Thymus (tissue), 11 donors: ENCODE measurements around the gene SNX9. TPM values are rescaled to one million over a fixed set of nuclear protein-coding genes. Genes with fewer than 3 reads are reported as not detected.
"Not testable (repeated sequence)": the region's sequence is repeated elsewhere in the genome, so short reads cannot be mapped to it uniquely, and the experiment has no call there.

ENCODE experiments used
- DNase-seq, 9 donors: peaks; one replicate each; pipeline ENCODE4 v3.0.0-alpha.2; 2013; ENCODE audit warnings: low spot score in 9 of 9, low read depth in 6 of 9, missing footprints in 1 of 9
- H3K27ac ChIP-seq, 2 donors: one replicate each; pipeline ENCODE4 v1.5.1; 2013; ENCODE audit warnings: control low read depth in 1 of 2, low read depth in 1 of 2, low read length in 1 of 2, mild to moderate bottlenecking in 1 of 2, moderate library complexity in 1 of 2
- H3K27me3 ChIP-seq, 2 donors: one replicate each; pipeline ENCODE4 v1.5.1; 2013; ENCODE audit warnings: low read length in 1 of 2; ENCODE audit not compliant: control insufficient read depth in 2 of 2, insufficient read depth in 1 of 2
- H3K36me3 ChIP-seq, 2 donors: one replicate each; pipeline ENCODE4 v1.5.1; 2013; ENCODE audit warnings: low read length in 1 of 2, mild to moderate bottlenecking in 1 of 2, moderate library complexity in 1 of 2; ENCODE audit not compliant: control insufficient read depth in 2 of 2, insufficient read depth in 2 of 2
- H3K4me1 ChIP-seq, 2 donors: one replicate each; pipeline ENCODE4 v1.5.1; 2013; ENCODE audit warnings: low read length in 2 of 2; ENCODE audit not compliant: control insufficient read depth in 2 of 2, insufficient read depth in 2 of 2
- H3K4me3 ChIP-seq, 2 donors: one replicate each; pipeline ENCODE4 v1.5.1; 2013; ENCODE audit warnings: low read length in 2 of 2, control low read depth in 1 of 2, mild to moderate bottlenecking in 1 of 2
- H3K9me3 ChIP-seq, 2 donors: one replicate each; pipeline ENCODE4 v1.5.1; 2013; ENCODE audit warnings: low read length in 1 of 2, mild to moderate bottlenecking in 1 of 2; ENCODE audit not compliant: control insufficient read depth in 2 of 2, insufficient read depth in 1 of 2
- WGBS: extraction: QIAGEN DNeasy Blood & Tissue Kit; methylation state at CpG from one replicate; pipeline ENCODE4 v1.1.7; 2013; 5-methylcytosine and 5-hydroxymethylcytosine counted together
- polyA plus RNA-seq: library from polyadenylated mRNA; stranded (reverse); fragments of 200-250 nt; gene quantifications from one replicate; pipeline ENCODE4 v1.2.3, GENCODE V29; 2013
- total RNA-seq: library from RNA; stranded (reverse); fragments of 120-200 nt; gene quantifications from one replicate; pipeline ENCODE4 v1.2.4, GENCODE V29; 2013
- donor health status: healthy.

SNX9 gene
- total and polyA plus RNA-seq, 2 donors, result 11.0 to 37.3 TPM

DNA sequence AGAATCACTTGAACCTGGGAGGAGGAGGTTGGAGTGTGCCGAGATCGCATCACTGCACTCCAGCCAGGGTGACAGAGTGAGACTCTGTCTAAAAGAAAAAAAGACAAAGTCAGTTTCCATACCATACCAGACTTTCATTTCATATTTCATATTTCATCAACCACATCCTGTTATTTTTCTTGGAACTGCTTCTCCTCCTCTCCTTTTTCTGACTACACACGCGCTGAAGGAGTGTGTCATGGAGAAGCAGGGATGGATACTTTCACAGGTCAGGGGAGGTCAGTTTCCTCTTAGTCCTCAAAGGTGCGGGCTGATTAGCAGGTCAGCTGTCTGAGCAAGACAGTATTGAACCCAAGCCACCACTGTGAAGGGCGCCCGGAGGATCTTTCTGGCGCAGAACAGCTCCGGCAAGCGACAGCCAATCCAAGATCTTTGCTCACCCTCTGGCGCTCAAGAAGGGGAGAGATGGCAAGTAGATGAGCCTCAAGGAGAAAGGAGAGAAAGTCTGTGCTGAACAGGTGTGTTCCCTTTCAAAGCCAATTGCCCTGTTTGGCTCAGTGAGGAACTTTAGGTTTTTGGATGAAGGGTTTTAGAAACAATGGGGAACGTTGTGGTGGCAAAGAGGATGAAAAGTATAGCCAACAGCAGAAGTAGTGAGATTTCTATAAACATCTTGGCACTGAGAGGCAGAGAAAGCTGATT is 139.7 kb downstream of the SNX9 start:
- H3K27ac ChIP-seq, result peak overlapping the region; percentile 40 to 61
- DNase-seq, result peak in 1 of 9 donors; percentile 46
- H3K4me3 ChIP-seq, result no peak overlapping the region
- peaks cover 10 to 26% of the 10 kb centered on the region in 2 donors for H3K4me1 ChIP-seq
- 30% methylated on average over 12 of the region's 12 CpGs for WGBS
- no peaks in the 10 kb centered on the region for H3K36me3 ChIP-seq
- H3K9me3 ChIP-seq, result peaks cover 0 to 17% of the 10 kb centered on the region in 2 donors
- no peaks in the 10 kb centered on the region for H3K27me3 ChIP-seq

DNA sequence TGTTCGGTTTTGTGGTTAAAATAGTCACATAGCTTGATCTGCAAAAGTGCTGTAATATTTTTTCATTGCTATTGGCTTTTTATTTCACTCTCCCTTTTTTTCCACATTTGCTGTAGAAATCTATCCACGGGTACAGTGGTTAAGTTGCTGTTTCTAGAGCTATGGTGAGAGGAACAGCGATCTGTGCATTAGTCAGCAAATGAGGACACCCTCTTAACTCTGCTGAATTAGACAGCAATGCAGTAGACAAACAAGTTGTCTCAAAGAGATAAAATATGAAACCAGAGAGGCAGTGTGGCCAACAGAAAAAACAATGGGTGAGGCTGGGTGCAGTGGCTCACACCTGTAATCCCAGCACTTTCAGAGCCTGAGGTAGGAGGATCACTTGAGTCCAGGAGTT is 141.1 kb downstream of the SNX9 start:
- Histone ChIP-seq H3K4me1 (peaks cover 10 to 26% of the 10 kb centered on the region in 2 donors), H3K4me3 (no peak overlapping the region), H3K27me3 (no peaks in the 10 kb centered on the region), H3K27ac (no peak overlapping the region), H3K36me3 (no peaks in the 10 kb centered on the region), H3K9me3 (peaks cover 0 to 9% of the 10 kb centered on the region in 2 donors)
- no peak for DNase-seq
- 18% methylated on average over 3 of the region's 3 CpGs for WGBS

DNA sequence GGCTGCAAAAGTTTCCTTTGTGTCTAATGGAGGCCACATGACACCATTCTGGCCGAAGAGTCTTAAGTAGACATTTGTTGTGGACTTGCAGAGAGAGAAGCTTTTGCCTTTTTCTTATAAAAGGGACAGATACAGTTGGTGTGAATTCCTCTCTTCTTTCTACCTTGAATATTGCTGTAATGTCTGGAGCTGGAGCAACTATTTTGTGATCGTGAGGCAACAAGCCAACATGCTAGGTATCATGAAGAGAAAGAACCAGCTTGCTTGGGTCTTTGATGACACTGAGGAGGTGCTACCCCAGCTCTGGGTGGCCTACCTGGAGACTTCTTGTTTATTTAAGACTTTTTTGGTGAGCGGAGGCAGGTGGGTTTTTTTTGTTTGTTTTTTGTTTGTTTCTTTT is 142.3 kb downstream of the SNX9 start:
- Histone ChIP-seq H3K27ac (no peak overlapping the region), H3K9me3 (no peaks in the 10 kb centered on the region), H3K36me3 (no peaks in the 10 kb centered on the region), H3K27me3 (no peaks in the 10 kb centered on the region), H3K4me3 (no peak overlapping the region), H3K4me1 (peaks cover 10 to 26% of the 10 kb centered on the region in 2 donors)
- DNase-seq, result no peak
- over 99% methylated on average over 3 of the region's 3 CpGs for WGBS

DNA sequence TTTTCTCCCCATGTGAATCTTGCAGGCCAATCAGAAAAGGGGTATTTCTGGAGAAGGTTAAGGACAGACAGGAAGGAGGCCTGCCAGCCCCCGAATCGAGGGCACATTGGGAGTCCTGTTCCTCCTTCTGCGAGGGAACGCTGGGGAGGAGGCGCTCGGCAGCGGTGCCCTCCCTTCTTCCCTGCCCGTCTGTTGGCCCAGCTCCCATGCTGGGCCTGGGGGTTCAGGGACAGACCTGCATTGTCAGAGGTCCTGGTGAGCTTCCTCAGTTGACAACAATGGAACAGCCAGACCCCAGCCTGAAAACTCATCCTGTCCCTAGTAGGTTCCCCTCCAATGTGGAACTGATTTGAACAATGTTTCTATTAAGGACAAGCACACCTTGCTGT is 143.5 kb downstream of the SNX9 start:
- Histone ChIP-seq H3K27ac (no peak overlapping the region), H3K36me3 (no peaks in the 10 kb centered on the region), H3K4me3 (no peak overlapping the region), H3K27me3 (no peaks in the 10 kb centered on the region), H3K4me1 (peaks cover 10 to 26% of the 10 kb centered on the region in 2 donors), H3K9me3 (no peaks in the 10 kb centered on the region)
- DNase-seq, result no peak
- 60% methylated on average over 8 of the region's 8 CpGs for WGBS

DNA sequence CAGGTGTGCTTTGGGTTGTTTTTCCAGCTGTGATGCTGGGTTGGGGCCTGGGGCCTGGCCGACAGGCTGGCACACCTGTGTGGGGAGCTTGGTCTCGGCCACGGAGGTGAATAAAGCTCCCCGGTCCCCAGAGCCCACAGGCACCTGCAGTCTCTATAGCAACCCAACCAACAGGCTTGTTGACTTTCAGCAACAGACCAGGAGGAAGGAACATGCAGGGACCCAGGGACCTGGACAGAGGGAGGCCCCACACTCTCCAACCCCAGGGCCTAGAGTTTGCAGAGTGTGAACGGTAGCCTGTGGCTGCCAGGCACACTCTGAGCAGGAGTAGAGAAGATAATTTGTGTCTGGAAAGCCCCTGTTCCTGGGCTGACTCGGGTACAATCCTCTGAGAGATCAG is 144.0 kb downstream of the SNX9 start:
- Histone ChIP-seq H3K4me3 (no peak overlapping the region), H3K36me3 (no peaks in the 10 kb centered on the region), H3K4me1 (peaks cover 8 to 26% of the 10 kb centered on the region in 2 donors), H3K27ac (peak overlapping the region; percentile 12 to 15), H3K27me3 (no peaks in the 10 kb centered on the region), H3K9me3 (no peaks in the 10 kb centered on the region)
- WGBS, result 30% methylated on average over 6 of the region's 6 CpGs
- DNase-seq, result no peak

DNA sequence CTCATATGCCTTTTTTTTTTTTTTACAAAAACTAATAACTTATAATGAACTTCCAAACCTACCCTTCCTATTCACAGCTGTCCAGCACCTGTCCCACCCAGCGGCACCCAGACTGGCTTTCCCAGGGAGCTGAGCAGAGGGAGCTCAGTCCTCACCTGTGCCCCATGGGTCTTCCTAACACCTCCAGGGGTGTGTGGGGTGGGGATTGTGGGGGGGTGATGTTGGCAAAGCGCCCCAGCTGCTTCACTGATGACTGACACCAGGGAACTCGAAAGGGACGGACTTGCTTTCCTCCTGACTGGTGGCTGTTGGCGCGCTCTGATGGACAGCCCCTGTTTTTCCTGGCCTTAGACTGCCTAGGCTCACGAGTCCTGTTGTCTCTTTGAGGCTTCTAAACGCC is 144.4 kb downstream of the SNX9 start:
- Histone ChIP-seq H3K9me3 (no peaks in the 10 kb centered on the region), H3K4me3 (no peak overlapping the region), H3K36me3 (no peaks in the 10 kb centered on the region), H3K4me1 (peaks cover 6 to 22% of the 10 kb centered on the region in 2 donors), H3K27me3 (no peaks in the 10 kb centered on the region), H3K27ac (no peak overlapping the region)
- DNase-seq, result no peak
- 97% methylated on average over 8 of the region's 8 CpGs for whole genome bisulfite sequencing

DNA sequence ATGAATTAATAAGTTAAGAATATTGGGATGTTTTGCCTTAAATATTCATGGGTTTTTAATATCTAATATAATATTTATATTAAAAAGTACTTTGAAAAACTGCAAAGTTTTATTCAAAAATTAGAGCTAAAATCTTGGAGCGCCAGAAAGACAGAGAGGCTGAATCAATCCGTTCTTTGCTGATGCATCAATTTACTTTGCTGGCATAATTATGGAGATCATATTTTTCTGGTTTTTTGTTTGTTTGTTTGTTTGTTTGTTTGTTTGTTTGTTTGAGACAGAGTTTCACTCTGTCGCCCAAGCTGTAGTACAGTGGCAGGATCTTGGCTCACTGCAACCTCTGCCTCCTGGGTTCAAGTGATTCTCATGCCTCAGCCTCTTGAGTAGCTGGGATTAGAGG is 149.1 kb downstream of the SNX9 start:
- H3K36me3 ChIP-seq, DNase-seq, H3K27me3 ChIP-seq, H3K9me3 ChIP-seq, H3K27ac ChIP-seq, H3K4me3 ChIP-seq, H3K4me1 ChIP-seq: not testable (repeated sequence)
- WGBS, result 97% methylated on average over 3 of the region's 3 CpGs

DNA sequence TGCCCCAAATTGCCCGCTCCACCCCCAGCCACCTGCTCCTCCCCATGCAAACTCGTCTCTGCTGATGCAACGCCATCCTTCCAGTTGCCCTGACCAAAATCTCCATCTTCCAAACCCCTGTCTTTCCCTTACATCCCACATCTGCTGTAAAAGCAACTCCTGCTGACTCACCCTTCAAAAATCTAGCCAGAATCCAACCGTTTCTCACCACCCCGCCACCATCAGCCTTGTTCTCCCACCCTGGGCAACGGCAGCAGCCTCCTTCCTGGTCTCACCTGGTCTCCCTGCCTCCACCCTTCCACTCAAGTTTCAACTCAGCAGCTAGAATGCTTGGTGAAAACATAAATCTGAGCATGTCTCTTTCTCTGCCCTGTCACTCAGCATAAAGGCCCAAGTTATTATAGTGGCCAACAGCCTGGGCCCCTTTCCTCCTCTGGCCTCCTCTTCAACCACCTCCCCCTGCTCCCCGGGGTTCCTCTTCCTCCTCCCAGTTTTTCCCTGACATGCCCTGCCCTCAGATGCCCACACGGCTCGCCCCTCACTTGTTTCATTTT is 151.4 kb downstream of the SNX9 start:
- Histone ChIP-seq H3K27ac (no peak overlapping the region), H3K36me3 (no peaks in the 10 kb centered on the region), H3K27me3 (no peaks in the 10 kb centered on the region), H3K9me3 (no peaks in the 10 kb centered on the region), H3K4me1 (peaks cover 0 to 8% of the 10 kb centered on the region in 2 donors), H3K4me3 (no peak overlapping the region)
- WGBS, result 89% methylated on average over 9 of the region's 9 CpGs
- DNase-seq, result no peak

DNA sequence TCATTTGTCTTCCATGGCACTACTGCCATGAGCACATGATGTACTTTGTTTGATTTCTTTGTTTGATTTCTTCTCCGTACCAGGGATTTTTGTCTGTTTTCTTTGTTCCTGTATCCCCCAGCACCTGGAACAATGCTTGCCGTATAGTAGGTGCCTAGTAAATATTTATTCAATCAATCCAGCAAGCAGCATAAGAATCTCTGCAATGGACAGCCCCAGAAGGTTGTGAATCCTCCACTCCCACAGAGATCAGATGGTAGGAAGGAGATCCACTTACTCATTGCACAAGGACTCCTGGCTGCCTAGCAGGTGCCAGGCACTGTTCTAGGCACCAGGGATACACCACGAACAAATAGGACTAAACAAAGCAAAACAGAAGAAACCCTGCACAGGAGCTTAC is 151.9 kb downstream of the SNX9 start:
- peaks cover 0 to 13% of the 10 kb centered on the region in 2 donors for H3K4me1 ChIP-seq
- no peaks in the 10 kb centered on the region for H3K9me3 ChIP-seq
- no peak for DNase-seq
- H3K27ac ChIP-seq, result no peak overlapping the region
- H3K4me3 ChIP-seq, result no peak overlapping the region
- H3K27me3 ChIP-seq, result peaks cover 0 to 3% of the 10 kb centered on the region in 2 donors
- no peaks in the 10 kb centered on the region for H3K36me3 ChIP-seq
- WGBS, result 97% methylated on average over 3 of the region's 3 CpGs
